ELR (cell line): ENCODE results near the gene JMJD1C.
"Not testable (repeated sequence)": the region's sequence is repeated elsewhere in the genome, so short reads cannot be mapped to it uniquely, and the experiment has no call there.

Experiments
- DNase-seq: peaks from one replicate; pipeline ENCODE4 v3.0.0-alpha.2; 2015; ENCODE audit warnings: low read depth

Gene JMJD1C

DNA sequence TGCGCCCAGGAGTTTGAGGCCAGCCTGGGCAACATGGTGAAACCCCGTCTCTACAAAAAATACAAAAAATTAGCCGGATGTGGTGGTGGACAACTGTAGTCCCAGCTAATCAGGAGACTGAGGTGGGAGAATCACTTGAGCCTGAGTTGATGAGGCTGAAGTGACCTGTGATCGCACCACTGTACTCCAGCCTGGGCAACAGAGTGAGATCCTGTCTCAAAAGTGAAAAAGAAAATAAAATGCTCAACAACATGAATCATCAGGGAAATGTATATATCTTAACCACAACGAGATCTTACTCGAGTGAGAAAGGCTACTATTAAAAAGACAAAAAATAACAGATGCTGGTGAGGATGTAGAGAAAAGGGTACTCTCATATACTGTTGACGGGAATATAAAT, 72.7 kb downstream of the JMJD1C start:
- no peak for DNase-seq

DNA sequence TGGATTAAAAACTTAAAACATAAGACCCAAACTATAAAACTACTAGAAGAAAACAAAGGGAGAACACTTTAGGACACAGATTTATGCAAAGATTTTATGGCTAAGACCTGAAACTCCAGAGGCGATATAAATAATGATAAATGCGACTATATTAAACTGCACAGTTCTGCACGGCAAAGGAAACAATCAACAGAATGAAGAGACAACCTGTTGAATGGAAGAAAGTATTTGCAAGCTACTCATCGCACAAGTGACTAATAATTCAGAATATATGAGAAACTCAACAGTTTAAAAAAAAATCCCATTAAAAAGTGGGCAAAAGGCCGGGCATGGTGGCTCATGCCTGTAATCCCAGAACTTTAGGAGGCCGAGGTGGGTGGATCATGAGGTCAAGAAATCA, 73.6 kb downstream of the JMJD1C start:
- no peak for DNase-seq

DNA sequence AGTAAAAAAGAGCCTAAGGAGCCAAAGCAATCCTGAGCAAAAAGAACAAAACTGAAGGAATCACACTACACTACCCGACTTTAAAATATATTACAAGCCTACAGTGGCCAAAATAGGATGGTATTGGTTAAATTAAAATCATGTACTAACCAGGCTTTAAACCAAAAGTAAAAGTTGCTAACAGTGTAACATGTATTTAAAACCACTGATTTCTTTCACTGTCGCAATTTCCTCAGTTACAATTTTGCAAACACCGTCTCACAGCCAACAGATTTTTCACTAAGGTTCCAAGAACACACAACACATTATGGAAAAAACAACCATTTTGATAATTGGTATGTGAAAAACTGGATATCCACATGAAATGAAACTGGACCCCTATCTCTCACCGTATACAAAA, 74.0 kb downstream of the JMJD1C start:
- no peak for DNase-seq

DNA sequence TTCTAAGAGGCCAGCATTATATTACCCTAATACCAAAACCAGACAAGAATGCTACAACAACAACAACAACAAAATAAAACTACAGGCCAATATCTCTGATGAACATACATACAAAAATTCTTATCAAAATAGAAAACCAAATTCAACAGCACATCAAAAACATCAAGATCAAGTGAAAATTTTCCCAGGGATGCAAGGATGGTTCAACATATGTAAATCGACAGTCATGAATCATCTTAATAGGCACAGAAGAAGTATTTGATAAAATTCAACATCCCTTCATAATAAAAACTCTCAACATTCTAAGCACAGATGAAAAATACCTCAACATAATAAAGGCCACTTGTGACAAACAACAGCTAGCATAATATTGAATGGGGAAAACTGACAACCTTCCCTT, 75.3 kb downstream of the JMJD1C start:
- DNase-seq: no peak

GRCh38 chr10:63388421-63389031, 77.3 kb downstream of the JMJD1C start:
- DNase-seq: no peak

- DNase-seq: no peak
Measured at GRCh38 chr10:63385254-63385653, 80.5 kb downstream of the JMJD1C start.

GRCh38 chr10:63384675-63385074, 81.1 kb downstream of the JMJD1C start:
- no peak for DNase-seq

DNA sequence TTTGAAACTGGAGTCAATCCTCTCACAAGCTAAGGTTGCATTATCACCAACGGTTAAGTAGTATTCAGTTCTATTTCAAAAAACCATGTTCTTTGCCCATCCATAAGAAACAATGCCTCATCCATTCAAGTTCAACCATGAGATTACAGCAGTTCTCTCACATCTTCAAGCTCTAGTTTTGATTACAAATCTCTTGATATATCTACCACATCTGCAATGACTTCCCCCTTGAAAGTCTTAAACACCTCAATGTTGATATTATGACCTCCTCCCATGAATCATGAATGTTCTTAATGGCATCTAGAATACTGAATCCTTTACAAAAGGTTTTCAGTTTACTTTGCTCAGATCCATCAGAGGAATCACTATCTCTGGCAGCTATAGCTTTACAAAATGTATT, 81.8 kb downstream of the JMJD1C start:
- peak; percentile 32 for DNase-seq

GRCh38 chr10:63383141-63383540, 82.6 kb downstream of the JMJD1C start:
- no peak for DNase-seq

GRCh38 chr10:63382066-63382465, 83.7 kb downstream of the JMJD1C start:
- DNase-seq: no peak

DNA sequence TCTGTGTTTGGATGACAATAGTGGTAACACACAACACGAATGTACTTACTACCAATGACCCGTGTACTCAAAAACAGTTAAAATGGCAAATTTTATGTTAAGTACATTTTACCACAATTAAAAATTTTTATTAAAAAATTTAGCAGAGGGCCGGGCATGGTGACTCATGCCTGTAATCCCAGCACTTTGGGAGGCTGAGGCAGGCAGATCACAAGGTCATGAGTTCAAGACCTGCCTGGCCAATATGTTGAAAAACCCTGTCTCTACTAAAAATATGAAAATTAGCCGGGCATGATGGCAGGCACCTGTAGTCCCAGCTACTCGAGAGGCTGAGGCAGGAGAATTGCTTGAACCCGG, 88.5 kb downstream of the JMJD1C start:
- not testable (repeated sequence) for DNase-seq

- peak; percentile 92 for DNase-seq
Measured at GRCh38 chr10:63376560-63377304, 89.0 kb downstream of the JMJD1C start.

DNA sequence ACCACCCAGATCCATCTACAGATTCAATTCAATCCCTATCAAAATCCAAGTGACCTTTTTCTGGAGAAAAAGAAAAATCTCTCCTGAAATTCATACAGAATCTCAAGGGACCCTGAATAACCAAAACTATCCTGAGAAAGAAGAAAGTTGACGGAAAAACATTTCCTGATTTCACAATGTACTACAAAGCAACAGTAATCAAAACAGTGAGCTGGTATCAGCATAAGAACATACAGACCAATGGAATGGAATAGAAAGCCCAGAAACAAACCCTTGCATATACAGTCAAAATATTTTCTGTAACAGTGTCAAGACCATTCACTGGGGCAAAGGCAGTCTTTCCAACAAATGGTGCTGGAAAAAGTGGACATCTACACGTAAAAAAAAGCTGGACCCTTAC, 89.9 kb downstream of the JMJD1C start:
- no peak for DNase-seq

- DNase-seq: peak; percentile 42
Measured at GRCh38 chr10:63375458-63375857, 90.3 kb downstream of the JMJD1C start.

DNA sequence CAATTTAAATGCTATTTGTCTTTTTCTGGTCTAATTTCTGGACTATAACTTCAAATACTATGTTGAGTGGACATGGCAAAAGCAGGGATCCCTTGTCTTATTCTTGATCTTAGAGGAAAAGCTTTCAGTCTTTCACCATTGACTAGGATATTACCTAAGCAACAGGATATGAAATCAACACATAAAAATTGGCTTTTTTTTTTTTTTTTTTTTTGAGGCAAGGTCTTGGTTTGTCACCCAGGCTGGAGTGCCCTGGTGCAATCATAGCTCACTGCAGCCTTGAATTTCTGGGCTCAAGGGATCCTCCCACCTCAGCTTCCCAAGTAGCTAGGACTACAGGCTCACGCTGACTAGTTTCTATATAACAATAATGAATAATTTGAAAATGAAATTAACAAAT, 90.8 kb downstream of the JMJD1C start:
- peak; percentile 75 for DNase-seq

DNA sequence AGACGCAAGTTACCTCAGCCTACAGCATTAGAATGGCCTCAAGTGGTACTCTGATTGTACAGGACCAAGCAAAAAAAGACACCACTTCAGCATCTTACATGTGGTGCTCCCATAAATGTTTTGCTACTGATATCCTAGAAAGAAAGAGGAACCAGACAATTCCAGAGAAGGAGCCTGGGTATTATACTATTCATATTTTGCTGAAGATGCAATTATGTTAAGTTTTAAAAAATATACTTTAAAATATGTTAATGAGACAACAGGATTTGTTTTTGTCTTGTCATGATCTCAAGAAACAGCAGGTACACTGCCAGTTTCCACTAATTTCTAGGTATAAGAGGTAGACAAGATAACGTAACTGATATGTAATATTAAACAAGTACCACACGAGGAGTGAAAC, 92.6 kb downstream of the JMJD1C start:
- no peak for DNase-seq

DNA sequence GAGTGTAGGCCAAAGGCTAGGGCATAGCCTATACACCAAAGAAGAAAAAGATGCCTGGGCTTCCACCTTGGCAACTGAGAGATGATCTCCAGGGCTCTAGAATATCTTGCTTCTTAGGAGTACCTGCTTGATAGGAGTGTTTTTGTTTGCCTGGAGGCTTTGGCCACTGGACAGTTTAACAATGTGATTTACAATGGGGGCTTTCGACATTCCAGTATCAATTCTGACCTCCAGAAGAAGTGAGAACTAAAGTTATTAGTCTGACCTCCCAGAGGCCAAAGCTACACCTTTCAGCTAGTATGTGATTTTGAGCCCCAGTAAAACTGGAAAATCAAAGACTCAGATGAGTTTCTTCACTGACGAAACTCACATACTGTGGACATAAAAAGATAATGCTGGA, 96.1 kb downstream of the JMJD1C start:
- DNase-seq: no peak

DNA sequence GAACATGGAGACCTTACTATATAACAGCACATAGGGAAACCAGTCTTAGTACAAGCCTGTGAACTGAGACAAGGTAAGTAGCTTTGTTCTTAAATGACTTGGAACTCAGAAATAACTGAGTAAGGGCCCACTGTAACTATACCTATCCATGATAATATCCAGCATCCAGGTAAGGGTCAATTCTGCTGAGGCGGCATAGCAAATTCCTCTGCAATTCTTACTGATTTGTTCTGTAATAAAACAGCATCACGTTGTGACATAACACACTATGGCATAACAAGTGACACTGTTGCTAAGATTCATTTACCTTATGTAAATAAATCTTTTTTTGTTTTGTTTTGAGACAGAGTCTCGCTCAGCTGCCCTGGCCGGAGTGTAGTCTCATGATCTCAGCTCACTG, 97.4 kb downstream of the JMJD1C start:
- no peak for DNase-seq

DNA sequence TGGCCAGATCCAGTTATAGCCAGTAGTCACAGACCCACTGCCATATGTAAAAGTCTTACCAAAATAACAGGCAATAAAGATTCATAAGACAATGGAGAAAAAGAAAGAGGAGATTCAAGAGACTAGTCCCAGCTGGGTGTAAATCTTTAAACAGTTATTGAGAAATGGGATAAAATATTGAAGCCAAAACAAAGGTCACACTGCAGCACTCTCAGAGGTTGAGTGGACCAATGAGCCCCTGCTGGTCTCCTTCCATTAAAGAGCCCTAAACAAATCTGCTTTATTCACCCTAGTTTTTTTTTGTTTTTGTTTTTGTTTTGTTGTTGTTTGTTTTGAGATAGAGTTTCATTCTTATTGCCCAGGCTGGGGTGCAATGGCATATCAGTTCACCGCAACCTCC, 98.8 kb downstream of the JMJD1C start:
- no peak for DNase-seq

DNA sequence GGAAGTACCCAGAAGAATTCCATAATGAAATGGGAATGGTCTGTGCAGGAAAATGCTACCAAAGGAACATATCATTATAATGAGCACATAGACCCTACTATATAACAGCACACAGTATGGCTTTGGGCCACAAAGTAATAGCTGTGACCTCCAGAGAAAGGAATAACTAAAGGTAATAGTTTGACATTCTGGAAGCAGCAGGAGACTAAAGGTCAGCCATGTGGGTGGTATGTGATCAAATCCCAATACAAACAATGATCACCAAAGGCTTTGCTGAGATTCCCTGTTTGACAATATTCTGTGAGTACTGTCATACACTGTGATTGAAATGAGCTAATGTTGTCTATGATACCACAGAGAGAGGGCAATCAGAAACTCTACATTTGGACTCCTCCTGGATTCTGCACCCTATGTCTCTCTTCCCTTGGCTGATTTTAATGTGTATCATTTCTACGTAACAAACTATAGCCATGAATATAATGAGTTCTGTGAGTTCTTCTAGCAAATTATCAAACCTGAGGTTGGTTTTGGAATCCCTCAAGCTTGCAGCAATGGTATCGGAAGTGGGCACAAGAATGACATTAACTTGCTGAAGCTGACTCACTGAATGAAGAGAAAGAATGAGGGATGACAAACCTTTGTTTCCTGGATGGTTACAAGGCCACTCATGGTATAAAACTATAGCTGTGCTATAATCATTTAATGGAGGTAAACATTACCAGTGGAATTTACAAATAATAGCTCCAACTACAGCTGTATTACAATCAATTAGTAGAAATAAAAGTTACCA, 99.6 kb downstream of the JMJD1C start:
- peak; percentile 75 for DNase-seq

DNA sequence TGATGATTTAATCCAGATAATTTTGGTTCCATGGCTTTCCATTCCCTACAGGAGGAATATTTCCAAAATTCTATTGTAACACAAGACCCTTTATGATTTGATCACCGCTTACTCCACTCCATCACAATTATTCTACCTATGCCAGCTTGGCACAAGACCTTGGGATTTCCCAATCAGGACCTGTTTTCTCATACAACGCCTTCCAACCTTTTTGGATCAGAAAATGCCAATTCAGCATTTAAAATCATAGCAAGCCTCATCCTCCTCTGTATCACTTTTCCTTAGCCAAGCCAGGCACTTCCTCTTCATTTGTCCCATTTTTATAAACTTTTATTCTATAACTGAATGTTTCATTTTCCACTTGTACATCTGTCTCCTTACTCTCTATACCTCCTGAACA, 100.9 kb downstream of the JMJD1C start:
- DNase-seq: no peak

- DNase-seq: no peak
Measured at GRCh38 chr10:63363951-63364350, 101.8 kb downstream of the JMJD1C start.

DNA sequence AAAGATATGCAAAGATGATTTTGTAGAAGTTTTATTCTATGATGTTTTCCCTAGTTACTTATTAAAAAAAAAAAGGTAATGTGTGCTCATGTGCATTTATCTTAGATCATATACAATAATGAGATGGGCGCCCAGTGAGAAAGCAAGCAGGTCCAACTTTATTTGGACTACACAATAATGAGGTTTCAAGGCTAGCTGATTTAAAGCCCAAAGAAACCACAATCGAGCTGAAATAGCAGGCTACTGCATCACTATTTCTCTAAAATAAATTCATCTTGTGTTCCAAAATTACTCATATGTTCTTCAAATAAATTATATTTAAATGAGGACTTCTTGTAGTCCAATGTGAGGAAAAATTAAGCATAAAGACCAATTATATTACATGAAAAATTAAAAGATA, 110.1 kb downstream of the JMJD1C start:
- no peak for DNase-seq
